ENCODE results near the gene EML1.

Gene EML1

DNA sequence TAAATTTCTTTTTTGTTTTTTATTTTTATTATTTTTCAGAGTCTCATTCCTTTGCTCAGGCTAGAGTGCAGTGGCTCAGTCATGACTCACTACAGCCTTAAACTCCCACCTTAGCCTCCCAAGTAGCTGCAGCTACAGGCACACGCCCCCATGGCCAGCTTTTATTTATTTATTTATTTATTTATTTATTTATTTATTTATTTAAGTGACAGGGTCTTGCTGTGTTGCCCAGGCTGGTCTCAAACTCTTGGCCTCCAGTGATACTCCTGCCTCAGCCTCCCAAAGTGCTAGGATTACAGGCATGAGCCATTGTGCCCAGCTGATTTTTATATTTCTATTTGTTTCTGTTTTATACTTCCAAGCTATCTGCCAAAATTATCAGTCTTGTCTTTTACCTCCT lies 182.8 kb downstream of the EML1 start:
- Mint-ChIP-seq H3K27ac (ENCODE audit: low read depth) (no peak overlapping the region), H3K4me3 (no peak overlapping the region), H3K27me3 (no peaks in the 10 kb centered on the region), H3K36me3 (ENCODE audit: insufficient read depth) (peaks cover 6% of the 10 kb centered on the region), H3K9me3 (no peaks in the 10 kb centered on the region), H3K4me1 (peaks cover 9% of the 10 kb centered on the region)
- DNase-seq (ENCODE audit: low spot score in 2 of 2) = no peak
- no peak for ATAC-seq (replicated peaks; ENCODE audit: extremely low read depth, poor library complexity, severe bottlenecking)

DNA sequence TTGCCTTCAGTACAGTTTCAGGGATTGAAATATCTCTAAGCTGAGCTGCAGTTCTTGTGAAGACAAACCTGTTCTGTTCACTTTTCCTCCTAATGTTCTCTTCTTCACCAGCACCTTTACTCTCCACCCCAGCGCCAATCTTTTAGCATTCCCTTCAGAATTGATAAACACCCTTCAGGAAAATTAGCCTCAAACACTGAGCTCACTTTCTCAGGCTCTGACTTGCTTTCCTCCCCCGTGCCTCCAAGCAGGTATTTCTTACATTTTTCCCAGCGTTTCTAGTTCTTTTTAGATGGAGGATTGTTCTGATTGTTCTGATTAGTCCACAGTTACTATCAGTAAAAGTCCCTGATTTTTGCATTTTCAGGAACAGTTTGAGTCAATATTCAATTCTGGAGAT lies 183.5 kb downstream of the EML1 start:
- ATAC-seq (replicated peaks; ENCODE audit: extremely low read depth, poor library complexity, severe bottlenecking) (no peak), DNase-seq (ENCODE audit: low spot score in 2 of 2) (no peak)
- Mint-ChIP-seq H3K9me3 (no peaks in the 10 kb centered on the region), H3K4me1 (peaks cover 9% of the 10 kb centered on the region), H3K4me3 (no peak overlapping the region), H3K27ac (ENCODE audit: low read depth) (no peak overlapping the region), H3K27me3 (no peaks in the 10 kb centered on the region), H3K36me3 (ENCODE audit: insufficient read depth) (peaks cover 6% of the 10 kb centered on the region)

DNA sequence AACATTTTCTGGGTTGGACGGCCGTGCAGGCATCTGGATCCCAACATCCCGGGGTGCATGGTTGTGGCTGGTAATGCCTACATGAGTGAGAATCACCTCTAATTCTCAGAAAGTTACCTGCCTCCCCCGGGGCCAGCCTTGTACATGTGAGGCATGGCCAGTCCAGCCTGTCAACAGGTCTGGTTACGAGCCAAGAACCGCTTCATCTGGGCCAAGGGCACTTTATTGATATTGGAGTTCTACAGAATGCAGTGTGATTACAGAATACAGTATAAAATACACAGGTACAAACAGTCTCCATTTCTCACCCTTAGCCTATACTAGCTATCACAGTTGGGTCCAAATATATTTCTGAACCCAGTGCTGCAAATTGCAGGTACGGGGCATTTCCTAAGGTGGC lies 187.1 kb downstream of the EML1 start:
- Mint-ChIP-seq H3K4me1 (no peaks in the 10 kb centered on the region), H3K27ac (ENCODE audit: low read depth) (no peak overlapping the region), H3K4me3 (no peak overlapping the region), H3K36me3 (ENCODE audit: insufficient read depth) (no peaks in the 10 kb centered on the region), H3K27me3 (no peaks in the 10 kb centered on the region), H3K9me3 (no peaks in the 10 kb centered on the region)
- ATAC-seq (replicated peaks; ENCODE audit: extremely low read depth, poor library complexity, severe bottlenecking) (no peak), DNase-seq (ENCODE audit: low spot score in 2 of 2) (no peak)

DNA sequence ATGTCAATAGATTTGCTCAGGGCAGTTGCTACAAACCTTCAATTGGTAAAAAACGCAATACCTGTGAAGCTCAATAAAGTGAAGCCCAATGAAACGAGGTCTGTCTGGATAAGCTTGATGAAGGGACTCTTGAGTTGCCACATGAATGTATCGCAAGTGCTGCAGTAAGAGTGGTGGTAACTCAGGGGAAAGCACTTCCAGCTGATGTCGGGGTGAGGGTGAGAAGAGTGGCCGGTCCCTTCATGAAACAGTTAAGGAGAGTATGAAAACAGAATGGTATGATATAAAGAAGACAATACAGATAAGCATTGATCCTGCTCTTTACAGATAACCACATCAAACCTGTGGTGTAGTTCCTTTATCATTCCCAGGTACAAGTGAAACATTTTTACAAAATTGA lies 188.6 kb downstream of the EML1 start:
- Mint-ChIP-seq H3K4me3 (no peak overlapping the region), H3K9me3 (no peaks in the 10 kb centered on the region), H3K27me3 (no peaks in the 10 kb centered on the region), H3K27ac (ENCODE audit: low read depth) (peak overlapping the region; percentile 30), H3K36me3 (ENCODE audit: insufficient read depth) (no peaks in the 10 kb centered on the region), H3K4me1 (no peaks in the 10 kb centered on the region)
- DNase-seq (ENCODE audit: low spot score in 2 of 2) = no peak
- no peak for ATAC-seq (replicated peaks; ENCODE audit: extremely low read depth, poor library complexity, severe bottlenecking)

DNA sequence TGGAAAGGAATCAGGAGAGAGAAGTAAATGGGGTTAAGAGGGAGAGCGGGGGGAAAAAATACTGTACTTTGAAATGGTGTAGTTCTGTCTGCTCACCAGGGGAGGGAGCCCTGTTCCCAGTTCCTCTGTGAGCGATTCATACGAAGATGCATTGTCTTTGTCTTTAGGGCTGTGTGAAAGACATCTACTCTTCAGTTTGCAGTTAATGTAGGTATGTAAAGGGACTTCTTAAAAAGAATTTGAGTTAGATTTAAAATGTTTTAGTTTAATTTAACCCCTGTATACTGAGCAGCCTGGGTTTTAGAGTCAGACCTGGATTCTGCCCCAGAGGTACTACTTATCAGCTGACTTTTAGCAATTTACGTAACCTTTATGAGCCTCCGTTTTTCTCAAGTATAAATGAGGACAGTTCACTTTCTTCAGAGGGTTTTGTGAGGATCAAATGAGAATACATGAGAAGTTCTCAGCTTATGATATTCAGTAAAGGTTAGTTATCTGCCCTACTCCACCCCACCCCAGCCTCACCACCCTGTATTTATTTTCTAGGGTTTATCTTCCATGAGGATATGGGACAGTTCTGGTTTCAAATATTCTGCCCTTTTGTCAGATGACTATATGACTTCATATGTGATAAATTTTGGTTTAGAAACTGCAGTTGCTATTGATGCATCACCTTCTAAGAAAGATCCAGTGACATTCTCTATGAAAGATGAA lies 189.5 kb downstream of the EML1 start:
- peak; percentile 48 to 49 for DNase-seq (ENCODE audit: low spot score in 2 of 2)
- no peaks in the 10 kb centered on the region for H3K36me3 Mint-ChIP-seq (ENCODE audit: insufficient read depth)
- no peak overlapping the region for H3K4me3 Mint-ChIP-seq
- H3K9me3 Mint-ChIP-seq = no peaks in the 10 kb centered on the region
- H3K4me1 Mint-ChIP-seq = no peaks in the 10 kb centered on the region
- no peaks in the 10 kb centered on the region for H3K27me3 Mint-ChIP-seq
- no peak overlapping the region for H3K27ac Mint-ChIP-seq (ENCODE audit: low read depth)
- peak; percentile 81 for ATAC-seq (replicated peaks; ENCODE audit: extremely low read depth, poor library complexity, severe bottlenecking)

DNA sequence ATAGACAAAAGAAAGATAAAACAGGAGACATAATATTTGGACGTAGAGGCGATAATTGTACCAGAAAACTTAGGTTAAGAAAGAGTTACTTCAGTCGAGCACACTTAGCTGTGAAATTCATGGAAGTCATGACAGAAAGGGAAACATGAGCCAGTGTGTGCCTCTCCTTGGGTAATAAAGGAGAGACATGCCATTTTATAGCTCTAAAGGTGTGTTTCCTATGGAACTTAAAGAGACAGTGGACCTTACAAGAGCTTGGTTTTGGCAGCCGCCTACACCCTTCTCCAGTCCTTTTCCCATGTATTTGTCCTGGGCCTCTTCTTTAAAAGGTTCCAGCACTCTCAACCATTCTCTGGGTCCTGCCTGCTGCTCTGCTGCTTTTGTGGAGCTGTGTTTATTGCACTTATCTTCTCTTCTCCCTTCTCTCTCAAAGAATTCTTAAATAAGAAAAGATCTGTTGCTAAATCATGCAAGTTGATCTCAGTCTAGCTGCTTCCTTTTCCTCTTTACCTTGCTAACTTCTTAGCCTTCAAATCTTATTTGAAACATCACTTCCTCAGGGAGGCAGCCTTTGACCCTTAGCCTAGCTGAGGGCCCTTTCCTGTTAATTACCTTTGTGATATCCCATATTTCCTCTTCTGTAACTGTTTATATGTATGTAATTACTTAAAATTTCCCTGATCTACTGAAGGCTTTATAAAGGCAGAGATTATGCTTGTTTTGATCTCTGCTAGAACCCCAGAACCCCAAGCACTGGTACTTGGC lies 190.2 kb downstream of the EML1 start:
- Mint-ChIP-seq H3K4me3 (no peak overlapping the region), H3K4me1 (no peaks in the 10 kb centered on the region), H3K27me3 (no peaks in the 10 kb centered on the region), H3K9me3 (no peaks in the 10 kb centered on the region), H3K27ac (ENCODE audit: low read depth) (no peak overlapping the region), H3K36me3 (ENCODE audit: insufficient read depth) (no peaks in the 10 kb centered on the region)
- DNase-seq (ENCODE audit: low spot score in 2 of 2) (no peak), ATAC-seq (replicated peaks; ENCODE audit: extremely low read depth, poor library complexity, severe bottlenecking) (no peak)

DNA sequence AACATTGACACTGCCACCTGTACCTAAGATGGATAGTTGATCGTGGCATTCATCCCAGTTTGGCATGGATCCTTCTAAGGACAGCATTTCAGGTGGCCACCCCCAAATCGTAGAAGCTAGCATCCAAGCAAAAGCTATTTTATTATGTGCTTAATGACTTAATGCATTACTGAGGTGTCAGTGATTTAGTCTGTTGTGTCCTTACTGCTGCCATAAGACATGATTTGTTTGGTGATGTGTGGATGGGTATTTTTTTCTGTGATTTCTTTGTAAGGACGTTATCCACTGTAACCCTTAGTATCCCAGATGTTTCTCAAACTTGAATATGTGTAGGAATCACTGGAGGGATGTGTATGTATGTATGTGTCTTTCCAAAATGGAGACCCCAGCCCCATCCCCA lies 190.8 kb downstream of the EML1 start:
- Mint-ChIP-seq H3K36me3 (ENCODE audit: insufficient read depth) (no peaks in the 10 kb centered on the region), H3K27me3 (no peaks in the 10 kb centered on the region), H3K4me1 (no peaks in the 10 kb centered on the region), H3K9me3 (no peaks in the 10 kb centered on the region), H3K4me3 (no peak overlapping the region), H3K27ac (ENCODE audit: low read depth) (no peak overlapping the region)
- ATAC-seq (replicated peaks; ENCODE audit: extremely low read depth, poor library complexity, severe bottlenecking) (no peak), DNase-seq (ENCODE audit: low spot score in 2 of 2) (no peak)

DNA sequence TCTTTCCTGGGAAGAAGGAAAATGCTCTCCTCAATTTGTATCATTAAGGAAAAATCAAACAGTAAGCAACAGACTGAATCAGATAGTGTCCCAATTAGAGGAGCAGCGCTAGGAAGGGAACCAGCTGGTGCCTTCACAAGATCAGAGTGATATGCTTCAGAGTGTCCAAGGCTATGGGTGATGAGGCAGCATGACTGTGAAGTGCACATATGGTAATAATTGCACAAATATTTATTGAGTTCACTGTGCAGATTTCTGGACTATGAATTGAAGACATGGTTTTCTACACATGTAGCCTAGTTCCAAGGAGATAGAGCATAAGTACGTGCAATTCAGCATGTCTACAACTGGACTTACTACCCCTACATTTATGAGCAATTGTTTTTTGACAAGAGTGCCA lies 193.2 kb downstream of the EML1 start:
- ATAC-seq (replicated peaks; ENCODE audit: extremely low read depth, poor library complexity, severe bottlenecking) = no peak
- no peak overlapping the region for H3K4me3 Mint-ChIP-seq
- no peak for DNase-seq (ENCODE audit: low spot score in 2 of 2)
- no peaks in the 10 kb centered on the region for H3K27me3 Mint-ChIP-seq
- no peaks in the 10 kb centered on the region for H3K9me3 Mint-ChIP-seq
- no peak overlapping the region for H3K27ac Mint-ChIP-seq (ENCODE audit: low read depth)
- no peaks in the 10 kb centered on the region for H3K36me3 Mint-ChIP-seq (ENCODE audit: insufficient read depth)
- H3K4me1 Mint-ChIP-seq = no peaks in the 10 kb centered on the region

DNA sequence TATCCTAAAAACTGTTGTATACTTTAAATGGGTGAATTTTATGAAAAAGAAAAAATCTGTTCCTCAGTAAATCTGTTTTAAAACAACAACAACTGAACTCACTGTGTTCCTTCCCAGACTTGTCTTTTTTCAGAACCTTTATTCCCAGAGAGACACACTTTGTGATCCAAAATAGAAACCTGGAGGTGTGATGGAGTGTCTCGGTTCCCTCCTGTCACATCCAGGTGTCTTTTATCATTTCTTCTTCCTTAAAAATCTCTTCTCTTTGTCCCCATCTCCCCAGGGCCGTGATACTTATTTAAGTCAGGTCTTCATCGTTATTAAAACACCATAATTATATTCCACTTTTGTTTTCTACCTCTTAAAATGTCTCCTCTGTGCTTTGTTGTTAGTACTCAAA lies 195.8 kb downstream of the EML1 start:
- Mint-ChIP-seq H3K4me1 (no peaks in the 10 kb centered on the region), H3K27me3 (no peaks in the 10 kb centered on the region), H3K4me3 (no peak overlapping the region), H3K9me3 (no peaks in the 10 kb centered on the region), H3K36me3 (ENCODE audit: insufficient read depth) (no peaks in the 10 kb centered on the region), H3K27ac (ENCODE audit: low read depth) (no peak overlapping the region)
- no peak for DNase-seq (ENCODE audit: low spot score in 2 of 2)
- ATAC-seq (replicated peaks; ENCODE audit: extremely low read depth, poor library complexity, severe bottlenecking) = no peak

DNA sequence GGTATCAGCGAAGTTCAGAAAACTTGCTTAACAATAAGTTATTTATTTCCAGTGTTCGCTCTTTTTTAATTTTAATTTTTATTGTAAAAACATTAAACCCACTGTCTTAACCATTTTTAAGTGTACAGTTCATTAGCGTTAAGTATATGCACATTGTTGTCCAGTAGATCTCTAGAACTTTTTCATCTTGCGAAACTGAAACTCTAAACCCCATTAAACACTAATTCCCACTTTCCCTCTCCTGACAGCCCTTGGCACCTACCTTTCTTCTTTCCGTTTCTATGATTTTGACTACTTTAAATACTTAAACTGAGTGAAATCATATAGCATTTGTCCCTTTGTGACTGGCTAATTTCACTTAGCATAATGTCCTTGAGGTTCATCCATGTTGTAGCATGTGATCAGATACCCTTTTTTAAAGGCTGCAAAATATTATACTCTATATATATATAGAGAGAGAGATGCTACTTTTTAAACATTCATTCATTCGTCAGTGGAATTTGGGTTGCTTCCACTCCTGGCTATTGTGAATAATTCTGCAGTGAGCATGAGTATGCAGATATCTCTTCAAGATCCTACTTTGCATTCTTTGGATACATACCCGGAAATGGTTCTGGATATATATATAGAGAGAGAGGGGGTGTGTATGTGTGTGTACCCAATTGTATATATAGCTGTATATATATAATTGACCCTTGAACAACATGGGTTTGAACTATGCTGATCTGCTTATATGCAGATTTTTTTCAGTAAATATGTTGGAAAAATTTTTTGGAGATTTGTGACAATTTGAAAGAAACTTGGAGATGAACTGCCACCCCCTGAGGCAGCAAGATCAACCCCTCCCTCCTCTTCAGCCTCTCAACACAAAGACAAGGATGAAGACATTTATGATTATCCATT lies 197.3 kb downstream of the EML1 start:
- no peaks in the 10 kb centered on the region for H3K4me1 Mint-ChIP-seq
- ATAC-seq (replicated peaks; ENCODE audit: extremely low read depth, poor library complexity, severe bottlenecking) (no peak), DNase-seq (ENCODE audit: low spot score in 2 of 2) (no peak)
- H3K4me3 Mint-ChIP-seq = no peak overlapping the region
- no peaks in the 10 kb centered on the region for H3K36me3 Mint-ChIP-seq (ENCODE audit: insufficient read depth)
- no peaks in the 10 kb centered on the region for H3K27me3 Mint-ChIP-seq
- no peaks in the 10 kb centered on the region for H3K9me3 Mint-ChIP-seq
- no peak overlapping the region for H3K27ac Mint-ChIP-seq (ENCODE audit: low read depth)

DNA sequence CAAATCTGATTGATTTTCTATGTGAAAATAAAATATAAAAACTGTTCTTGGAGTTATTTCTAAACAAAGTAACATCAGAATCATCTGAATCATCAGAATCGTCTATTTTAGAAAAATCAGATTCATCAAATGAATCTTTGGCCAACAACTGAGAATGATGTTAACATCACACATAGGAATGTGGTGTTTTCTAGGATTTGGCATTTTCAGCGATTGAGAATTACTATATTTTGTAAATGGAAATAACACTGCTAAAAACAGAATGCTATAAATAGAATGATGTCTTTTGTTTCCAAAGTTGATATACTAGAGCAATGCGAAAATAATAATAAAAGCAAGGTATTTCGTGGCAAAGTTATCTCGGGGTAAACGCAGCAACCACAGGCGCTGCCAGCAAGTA lies 198.1 kb downstream of the EML1 start:
- no peak for DNase-seq (ENCODE audit: low spot score in 2 of 2)
- Mint-ChIP-seq H3K27ac (ENCODE audit: low read depth) (no peak overlapping the region), H3K9me3 (no peaks in the 10 kb centered on the region), H3K4me3 (no peak overlapping the region), H3K27me3 (no peaks in the 10 kb centered on the region), H3K36me3 (ENCODE audit: insufficient read depth) (peaks cover 2% of the 10 kb centered on the region), H3K4me1 (no peaks in the 10 kb centered on the region)
- ATAC-seq (replicated peaks; ENCODE audit: extremely low read depth, poor library complexity, severe bottlenecking) = no peak

All from central memory CD8-positive, alpha-beta T cell (primary cell).